GM12878 (cell line): ENCODE data around the gene DDRGK1. TPM values are rescaled to one million over a fixed set of nuclear protein-coding genes. Genes with fewer than 3 reads are reported as not detected.

Experiments
- ATAC-seq: fragments of 200-7000 bp; cut with Tn5 transposase; 3 replicates; pipeline ENCODE4 v1.9.1; 2020; ENCODE audit warnings: mild to moderate bottlenecking, moderate library complexity
- BruUV-seq: library from RNA; stranded (reverse); fragments of 400-500 nt; replicated peaks from 2 replicates; lab custom pipeline; 2021; lab: Mats Ljungman, UMichigan
- CTCF ChIA-PET: fragments of 300-600 bp; sonication (Branson Sonifier 250); formaldehyde crosslinking; extraction: SDS; loops from one replicate; lab custom pipeline; 2021; ENCODE audit warnings: inconsistent platforms; lab: Yijun Ruan, JAX
- POLR2A ChIA-PET: fragments of 350-600 bp; formaldehyde crosslinking; extraction: SDS; loops from one replicate; lab custom pipeline; 2021; ENCODE audit warnings: inconsistent platforms; lab: Charles Lee
- RAD21 ChIA-PET: fragments of 300-600 bp; sonication (Branson Sonifier 250); formaldehyde crosslinking; loops from one replicate; lab custom pipeline; 2023; ENCODE audit warnings: antibody characterized with exemption; ENCODE audit not compliant: unreplicated experiment; lab: Charles Lee
- SMC1A ChIA-PET: fragments of 300-600 bp; sonication (Branson Sonifier 250); formaldehyde crosslinking; loops from one replicate; lab custom pipeline; 2023; ENCODE audit not compliant: unreplicated experiment, uncharacterized antibody; lab: Charles Lee
- DNase-seq: peaks from one replicate; pipeline ENCODE4 v3.0.0-alpha.2; 2011; ENCODE audit warnings: low read depth, low spot score
- FAIRE-seq: peaks from 3 replicates; lab custom pipeline; 2011; peaks lifted over from hg19 to GRCh38; lab: Jason Lieb, UNC
- H2AFZ ChIP-seq: 2 replicates; pipeline ENCODE4 v1.6.0; 2011; ENCODE audit warnings: low read depth, low read length, control low read depth; ENCODE audit not compliant: control insufficient read depth
- H3K27ac ChIP-seq: 2 replicates; pipeline ENCODE4 v1.5.1; 2011; ENCODE audit warnings: control low read depth; ENCODE audit not compliant: control insufficient read depth, insufficient read depth
- H3K27me3 ChIP-seq, 2 experiments: replicated peaks in 1 of 2; 2 replicates each; pipeline versions ENCODE4 v1.6.0 to v1.6.1; 2011; ENCODE audit warnings: low read length in 1 of 2; ENCODE audit not compliant: control insufficient read depth in 2 of 2, insufficient read depth in 2 of 2
- H3K36me3 ChIP-seq, 2 experiments: 2 replicates each; pipeline ENCODE4 v1.5.1; 2011; ENCODE audit warnings: low read length in 1 of 2; ENCODE audit not compliant: control insufficient read depth in 2 of 2, insufficient read depth in 2 of 2
- H3K4me1 ChIP-seq: 2 replicates; pipeline ENCODE4 v1.6.1; 2011; ENCODE audit warnings: mild to moderate bottlenecking, low read length, moderate library complexity, mixed read lengths; ENCODE audit not compliant: control insufficient read depth, insufficient read depth
- H3K4me2 ChIP-seq: 2 replicates; pipeline ENCODE4 v1.6.0; 2011; ENCODE audit warnings: control low read depth; ENCODE audit not compliant: control insufficient read depth, insufficient read depth
- H3K4me3 ChIP-seq: fragments of 200-600 bp; sonication (generic); 2 replicates; pipeline ENCODE4 v1.5.1; 2016
- H3K79me2 ChIP-seq: 2 replicates; pipeline ENCODE4 v1.6.0; 2011; ENCODE audit warnings: low read length; ENCODE audit not compliant: control insufficient read depth, insufficient read depth
- H3K9ac ChIP-seq: 2 replicates; pipeline ENCODE4 v1.8.0; 2011; ENCODE audit warnings: low read length, control low read depth, mixed read lengths; ENCODE audit not compliant: control insufficient read depth, insufficient read depth
- H3K9me3 ChIP-seq: replicated peaks from 3 replicates; pipeline ENCODE4 v1.5.1; 2011; ENCODE audit warnings: mild to moderate bottlenecking, low read length; ENCODE audit not compliant: control insufficient read depth, insufficient read depth
- H4K20me1 ChIP-seq: 2 replicates; pipeline ENCODE4 v1.6.0; 2011; ENCODE audit not compliant: control insufficient read depth, insufficient read depth
- BACH1 ChIP-seq: fragments of 450-650 bp; IDR thresholded peaks from 2 replicates; pipeline ENCODE4 v1.6.1; 2017; ENCODE audit warnings: mild to moderate bottlenecking, borderline replicate concordance
- CHD2 ChIP-seq: IDR thresholded peaks from 2 replicates; pipeline ENCODE4 v1.6.1; 2011; ENCODE audit warnings: low read depth, low read length, improper control_type of control experiment, borderline replicate concordance
- CHD4 ChIP-seq: fragments of 200-600 bp; sonication (generic); IDR thresholded peaks from 2 replicates; pipeline ENCODE4 v1.6.1; 2016; ENCODE audit warnings: mild to moderate bottlenecking
- MXI1 ChIP-seq: fragments of 150-350 bp; IDR thresholded peaks from 2 replicates; pipeline ENCODE4 v1.6.1; 2011; ENCODE audit warnings: low read depth, mild to moderate bottlenecking, inconsistent platforms, low read length, improper control_type of control experiment
- NR2F1 ChIP-seq: fragments of 450-650 bp; conservative IDR thresholded peaks from 2 replicates; pipeline ENCODE4 v1.6.1; 2017; ENCODE audit warnings: mild to moderate bottlenecking
- RBBP5 ChIP-seq: fragments of 200-600 bp; sonication (generic); conservative IDR thresholded peaks from 2 replicates; pipeline ENCODE4 v1.6.1; 2016
- SMARCA5 ChIP-seq: fragments of 450-650 bp; IDR thresholded peaks from 2 replicates; pipeline ENCODE4 v1.6.1; 2017; ENCODE audit warnings: mild to moderate bottlenecking
- STAT1 ChIP-seq: fragments of 450-650 bp; conservative IDR thresholded peaks from 2 replicates; pipeline ENCODE4 v1.6.1; 2014; ENCODE audit warnings: antibody characterized with exemption, mild to moderate bottlenecking
- SUZ12 ChIP-seq: fragments of 200-600 bp; sonication (generic); IDR thresholded peaks from one replicate; pipeline ENCODE4 v1.6.1; 2018; ENCODE audit warnings: antibody characterized with exemption, mild to moderate bottlenecking; ENCODE audit not compliant: unreplicated experiment
- WGBS: methylation state at CpG from one replicate; pipeline ENCODE4 v1.1.6; 2016; ENCODE audit warnings: low lambda C conversion rate; ENCODE audit not compliant: insufficient replicate concordance, insufficient coverage; ENCODE audit errors: missing lambda C conversion rate; 5-methylcytosine and 5-hydroxymethylcytosine counted together
- in situ Hi-C: fragments of 300-500 bp; cut with MboI; formaldehyde crosslinking; loops from 9 replicates; pipeline ENCODE4 v1.14.3; 2018; ENCODE audit warnings: mixed read lengths
- intact Hi-C: fragments of 100-400 bp; cut with micrococcal nuclease; formaldehyde crosslinking; loops from one replicate; pipeline ENCODE4 v1.14.2; 2022; ENCODE audit not compliant: unreplicated experiment
- polyA plus RNA-seq, 11 experiments: library from polyadenylated mRNA; depleted of rRNA in 4 of 11; unstranded in 6 of 11; stranded (reverse) in 5 of 11; fragments of >200 nt; fragmentation: Nextera tagmentation in 4 of 11; fragmentation: Illumina TruSeq in 1 of 11; extraction: Ambion mirVana in 4 of 11; extraction: Trizol in 1 of 11; gene quantifications; 1 replicate in 1 of 11; 2 replicates in 10 of 11; pipeline versions ENCODE4 v1.2.1 to v1.2.3, GENCODE V29; 2011 to 2016; ENCODE audit warnings: inconsistent platforms in 2 of 11, missing spikeins in 2 of 11, low read depth in 1 of 11
- total RNA-seq, 4 experiments: library from RNA; depleted of rRNA in 3 of 4; stranded (reverse); fragments of >200 nt in 3 of 4; fragmentation: Illumina TruSeq in 1 of 4; extraction: Trizol in 1 of 4; gene quantifications; 2 replicates each; pipeline versions ENCODE4 v1.2.1 to v1.2.3, GENCODE V29; 2013 to 2021
- TF ChIP-seq, protein P1 (sequence below): IDR thresholded peaks from 2 replicates; pipeline ENCODE4 v1.6.1; 2012; ENCODE audit warnings: improper control_type of control experiment, low read depth, low read length; ENCODE audit not compliant: insufficient replicate concordance
- TF ChIP-seq, protein P2 (sequence below): fragments of 450-650 bp; formaldehyde crosslinking; IDR thresholded peaks from 2 replicates; pipeline ENCODE4 v1.5.0; 2022; ENCODE audit warnings: mild to moderate bottlenecking, missing genetic modification characterization

Gene DDRGK1
- total and polyA plus RNA-seq, 10 of the 15 experiments (the other 5 are each of a cell fraction or from before 2014, with no cell fraction given): 4.0 to 55.2 (median 39.7) TPM

DNA sequence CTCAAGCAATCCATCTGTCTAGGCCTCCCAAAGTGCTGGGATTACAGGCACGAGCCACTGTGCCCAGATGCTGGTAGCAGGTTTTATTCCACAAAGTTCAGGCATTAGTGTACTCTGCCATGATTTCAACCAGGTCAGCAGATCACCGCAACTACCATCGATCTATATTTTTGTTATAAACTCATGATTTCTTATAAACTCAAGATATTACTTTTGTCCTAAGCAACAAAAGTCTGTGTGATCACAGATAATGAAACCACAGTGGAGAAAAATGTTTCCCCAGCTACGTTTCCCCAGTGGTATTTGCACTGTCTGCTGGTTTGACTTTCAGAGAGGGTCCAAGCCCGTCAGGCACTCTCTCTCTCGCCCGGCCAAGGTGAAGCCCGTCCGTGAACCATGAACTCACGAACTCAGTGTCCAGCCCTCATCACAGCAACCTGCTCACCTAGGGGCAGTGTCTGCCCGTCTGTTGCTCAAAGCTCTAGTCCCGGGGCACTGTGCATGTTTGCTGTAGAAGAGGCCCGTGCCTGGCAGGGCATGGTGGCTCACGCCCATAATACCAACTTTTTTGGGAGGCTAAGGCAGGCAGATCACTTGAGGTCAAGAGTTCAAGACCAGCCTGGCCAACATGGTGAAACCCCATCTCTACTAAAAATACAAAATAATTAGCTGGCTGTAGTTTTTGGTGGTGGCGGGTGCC, 27.6 kb upstream of the DDRGK1 start:
- Histone ChIP-seq H3K27me3 (no peaks in the 10 kb centered on the region; a peak in 1 of 4 replicates), H3K4me2 (no peak overlapping the region), H3K79me2 (no peaks in the 10 kb centered on the region), H3K9ac (no peak overlapping the region), H3K9me3 (no peaks in the 10 kb centered on the region), H3K4me3 (no peak overlapping the region), H3K36me3 (no peaks in the 10 kb centered on the region; a peak in 1 of 4 replicates), H3K27ac (no peak overlapping the region), H4K20me1 (no peaks in the 10 kb centered on the region), H3K4me1 (no peaks in the 10 kb centered on the region), H2AFZ (no peak overlapping the region)
- no peak for ATAC-seq
- no peak for TF ChIP-seq MXI1
- TF ChIP-seq BACH1: no peak
- TF ChIP-seq STAT1: no peak
- TF ChIP-seq SUZ12: no peak
- TF ChIP-seq CHD4: no peak
- TF ChIP-seq CHD2: no peak
- TF ChIP-seq NR2F1: no peak
- TF ChIP-seq, protein P1, sequence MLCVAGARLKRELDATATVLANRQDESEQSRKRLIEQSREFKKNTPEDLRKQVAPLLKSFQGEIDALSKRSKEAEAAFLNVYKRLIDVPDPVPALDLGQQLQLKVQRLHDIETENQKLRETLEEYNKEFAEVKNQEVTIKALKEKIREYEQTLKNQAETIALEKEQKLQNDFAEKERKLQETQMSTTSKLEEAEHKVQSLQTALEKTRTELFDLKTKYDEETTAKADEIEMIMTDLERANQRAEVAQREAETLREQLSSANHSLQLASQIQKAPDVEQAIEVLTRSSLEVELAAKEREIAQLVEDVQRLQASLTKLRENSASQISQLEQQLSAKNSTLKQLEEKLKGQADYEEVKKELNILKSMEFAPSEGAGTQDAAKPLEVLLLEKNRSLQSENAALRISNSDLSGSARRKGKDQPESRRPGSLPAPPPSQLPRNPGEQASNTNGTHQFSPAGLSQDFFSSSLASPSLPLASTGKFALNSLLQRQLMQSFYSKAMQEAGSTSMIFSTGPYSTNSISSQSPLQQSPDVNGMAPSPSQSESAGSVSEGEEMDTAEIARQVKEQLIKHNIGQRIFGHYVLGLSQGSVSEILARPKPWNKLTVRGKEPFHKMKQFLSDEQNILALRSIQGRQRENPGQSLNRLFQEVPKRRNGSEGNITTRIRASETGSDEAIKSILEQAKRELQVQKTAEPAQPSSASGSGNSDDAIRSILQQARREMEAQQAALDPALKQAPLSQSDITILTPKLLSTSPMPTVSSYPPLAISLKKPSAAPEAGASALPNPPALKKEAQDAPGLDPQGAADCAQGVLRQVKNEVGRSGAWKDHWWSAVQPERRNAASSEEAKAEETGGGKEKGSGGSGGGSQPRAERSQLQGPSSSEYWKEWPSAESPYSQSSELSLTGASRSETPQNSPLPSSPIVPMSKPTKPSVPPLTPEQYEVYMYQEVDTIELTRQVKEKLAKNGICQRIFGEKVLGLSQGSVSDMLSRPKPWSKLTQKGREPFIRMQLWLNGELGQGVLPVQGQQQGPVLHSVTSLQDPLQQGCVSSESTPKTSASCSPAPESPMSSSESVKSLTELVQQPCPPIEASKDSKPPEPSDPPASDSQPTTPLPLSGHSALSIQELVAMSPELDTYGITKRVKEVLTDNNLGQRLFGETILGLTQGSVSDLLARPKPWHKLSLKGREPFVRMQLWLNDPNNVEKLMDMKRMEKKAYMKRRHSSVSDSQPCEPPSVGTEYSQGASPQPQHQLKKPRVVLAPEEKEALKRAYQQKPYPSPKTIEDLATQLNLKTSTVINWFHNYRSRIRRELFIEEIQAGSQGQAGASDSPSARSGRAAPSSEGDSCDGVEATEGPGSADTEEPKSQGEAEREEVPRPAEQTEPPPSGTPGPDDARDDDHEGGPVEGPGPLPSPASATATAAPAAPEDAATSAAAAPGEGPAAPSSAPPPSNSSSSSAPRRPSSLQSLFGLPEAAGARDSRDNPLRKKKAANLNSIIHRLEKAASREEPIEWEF: no peak
- TF ChIP-seq SMARCA5: no peak
- TF ChIP-seq, protein P2, sequence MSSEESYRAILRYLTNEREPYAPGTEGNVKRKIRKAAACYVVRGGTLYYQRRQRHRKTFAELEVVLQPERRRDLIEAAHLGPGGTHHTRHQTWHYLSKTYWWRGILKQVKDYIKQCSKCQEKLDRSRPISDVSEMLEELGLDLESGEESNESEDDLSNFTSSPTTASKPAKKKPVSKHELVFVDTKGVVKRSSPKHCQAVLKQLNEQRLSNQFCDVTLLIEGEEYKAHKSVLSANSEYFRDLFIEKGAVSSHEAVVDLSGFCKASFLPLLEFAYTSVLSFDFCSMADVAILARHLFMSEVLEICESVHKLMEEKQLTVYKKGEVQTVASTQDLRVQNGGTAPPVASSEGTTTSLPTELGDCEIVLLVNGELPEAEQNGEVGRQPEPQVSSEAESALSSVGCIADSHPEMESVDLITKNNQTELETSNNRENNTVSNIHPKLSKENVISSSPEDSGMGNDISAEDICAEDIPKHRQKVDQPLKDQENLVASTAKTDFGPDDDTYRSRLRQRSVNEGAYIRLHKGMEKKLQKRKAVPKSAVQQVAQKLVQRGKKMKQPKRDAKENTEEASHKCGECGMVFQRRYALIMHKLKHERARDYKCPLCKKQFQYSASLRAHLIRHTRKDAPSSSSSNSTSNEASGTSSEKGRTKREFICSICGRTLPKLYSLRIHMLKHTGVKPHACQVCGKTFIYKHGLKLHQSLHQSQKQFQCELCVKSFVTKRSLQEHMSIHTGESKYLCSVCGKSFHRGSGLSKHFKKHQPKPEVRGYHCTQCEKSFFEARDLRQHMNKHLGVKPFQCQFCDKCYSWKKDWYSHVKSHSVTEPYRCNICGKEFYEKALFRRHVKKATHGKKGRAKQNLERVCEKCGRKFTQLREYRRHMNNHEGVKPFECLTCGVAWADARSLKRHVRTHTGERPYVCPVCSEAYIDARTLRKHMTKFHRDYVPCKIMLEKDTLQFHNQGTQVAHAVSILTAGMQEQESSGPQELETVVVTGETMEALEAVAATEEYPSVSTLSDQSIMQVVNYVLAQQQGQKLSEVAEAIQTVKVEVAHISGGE (CRISPR knock-in tag): no peak
- no peak for TF ChIP-seq RBBP5
- intact Hi-C loops (no loop called here), in situ Hi-C loops (no loop called here)
- ChIA-PET RAD21 (no interaction called here), SMC1A (no interaction called here), CTCF (no interaction called here), POLR2A (no interaction called here)
- no peak for DNase-seq
- no peak for FAIRE-seq
- 63% methylated on average over 15 of the region's 15 CpGs for WGBS
- BruUV-seq: no TSS peak
